Activated CD8-positive, alpha-beta T cell treated with anti-CD3 and anti-CD28 coated beads for 36 hours (primary cell): Measurements from ENCODE around the gene CHERP. TPM values are rescaled to one million over a fixed set of nuclear protein-coding genes. Genes with fewer than 3 reads are reported as not detected.
"Not testable (repeated sequence)": the region's sequence is repeated elsewhere in the genome, so short reads cannot be mapped to it uniquely, and the experiment has no call there.

Source experiments
- ATAC-seq: fragments of 200-7000 bp; cut with Tn5 transposase; one replicate; pipeline ENCODE4 v1.10.0; 2021; ENCODE audit warnings: mild to moderate bottlenecking, moderate library complexity
- CTCF ChIA-PET: fragments of 350-600 bp; sonication (Branson Sonifier 250); formaldehyde crosslinking; loops from one replicate; lab custom pipeline; 2021; ENCODE audit warnings: antibody characterized with exemption; lab: Charles Lee
- POLR2A ChIA-PET: fragments of 350-600 bp; sonication (Branson Sonifier 250); formaldehyde crosslinking; loops from one replicate; lab custom pipeline; 2021; ENCODE audit warnings: antibody characterized with exemption; lab: Charles Lee
- DNase-seq: peaks from one replicate; pipeline ENCODE4 v3.0.0-alpha.2; 2020
- H3K27ac Mint-ChIP-seq: one replicate; pipeline ENCODE4 v1.8.0; 2021; ENCODE audit warnings: mild to moderate bottlenecking, mixed read lengths
- H3K27me3 Mint-ChIP-seq: one replicate; pipeline ENCODE4 v1.8.0; 2021; ENCODE audit warnings: mixed read lengths
- H3K36me3 Mint-ChIP-seq: one replicate; pipeline ENCODE4 v1.8.0; 2021; ENCODE audit warnings: low read depth, mixed read lengths
- H3K4me1 Mint-ChIP-seq: one replicate; pipeline ENCODE4 v1.8.0; 2021; ENCODE audit warnings: low read depth, mixed read lengths
- H3K4me3 Mint-ChIP-seq: one replicate; pipeline ENCODE4 v1.8.0; 2021; ENCODE audit warnings: mild to moderate bottlenecking, moderate library complexity, mixed read lengths
- H3K9me3 Mint-ChIP-seq: one replicate; pipeline ENCODE4 v1.8.0; 2021; ENCODE audit warnings: mixed read lengths
- intact Hi-C: fragments of 100-400 bp; cut with micrococcal nuclease; formaldehyde crosslinking; loops from one replicate; pipeline ENCODE4 v1.10.0; 2022
- total RNA-seq, 2 experiments: library from RNA; stranded (reverse); gene quantifications; one replicate each; pipeline ENCODE4 v1.2.3, GENCODE V29; 2021
- TF ChIP-seq, protein P1 (sequence below): fragments of 200-600 bp; IDR thresholded peaks from one replicate; pipeline ENCODE4 v1.8.0; 2022; ENCODE audit warnings: antibody characterized with exemption, mild to moderate bottlenecking

The CHERP gene
- total RNA-seq, 2 experiments from 2014 or later: 57.5 to 59.6 TPM

DNA sequence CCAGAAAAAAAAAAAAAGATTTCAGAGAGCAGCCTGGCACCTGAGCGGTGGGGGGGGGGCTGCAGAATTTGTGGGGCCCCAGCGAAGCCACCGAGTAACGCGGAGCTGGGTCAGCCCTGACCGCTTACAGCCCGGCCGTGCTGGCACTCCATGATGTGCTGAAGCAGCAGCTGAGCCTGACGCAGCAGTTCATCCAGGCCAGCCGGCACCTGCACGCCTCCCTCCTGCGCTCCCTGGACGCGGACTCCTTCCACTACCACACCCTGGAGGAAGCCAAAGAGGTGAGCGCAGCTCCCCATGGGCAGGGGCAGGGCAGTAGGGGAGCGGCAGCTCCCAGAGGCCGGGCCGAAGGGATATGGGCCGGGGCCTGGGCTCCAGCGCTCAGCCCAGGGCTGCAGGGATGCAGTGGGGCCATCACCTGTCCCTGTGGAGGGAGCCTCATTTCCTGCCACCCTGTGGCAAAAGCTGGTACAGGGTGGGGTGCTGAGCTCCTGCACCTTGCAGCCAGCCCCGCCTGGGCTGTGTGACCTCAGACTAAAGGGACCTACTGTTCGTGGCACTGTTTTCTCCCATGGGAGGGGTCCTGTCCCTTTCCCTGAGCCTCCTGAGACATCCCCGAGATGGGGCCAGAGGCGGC, 27.7 kb downstream of the CHERP start:
- H3K27ac Mint-ChIP-seq: no peak overlapping the region
- no peak for ATAC-seq

DNA sequence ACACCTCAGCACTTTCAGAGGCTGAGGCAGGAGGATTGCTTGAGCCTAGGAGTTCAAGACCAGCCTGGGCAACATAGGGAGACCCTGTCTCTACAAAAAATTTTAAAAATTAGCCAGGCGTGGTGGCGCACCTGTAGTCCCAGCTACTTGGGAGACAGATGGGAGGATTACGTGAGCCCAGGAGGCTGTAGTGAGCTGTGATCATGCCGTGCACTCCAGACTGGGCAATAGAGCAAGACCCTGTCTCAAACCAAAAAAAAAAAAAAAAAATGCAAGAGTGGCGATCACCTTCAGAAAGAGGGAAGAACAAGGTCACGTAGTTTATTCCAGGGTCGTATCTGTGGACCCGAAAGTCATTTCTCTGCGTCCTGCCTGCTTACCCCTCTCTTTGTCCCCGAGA, 29.6 kb downstream of the CHERP start:
- intact Hi-C loops, CTCF ChIA-PET, H3K27me3 Mint-ChIP-seq: not testable (repeated sequence)

More for the DNA sequence above, 27.7 kb downstream of the CHERP start:
- H3K27me3 Mint-ChIP-seq: no peaks in the 10 kb centered on the region
- H3K36me3 Mint-ChIP-seq: peaks cover 12% of the 10 kb centered on the region
- H3K4me3 Mint-ChIP-seq: no peak overlapping the region
- TF ChIP-seq, protein P1, sequence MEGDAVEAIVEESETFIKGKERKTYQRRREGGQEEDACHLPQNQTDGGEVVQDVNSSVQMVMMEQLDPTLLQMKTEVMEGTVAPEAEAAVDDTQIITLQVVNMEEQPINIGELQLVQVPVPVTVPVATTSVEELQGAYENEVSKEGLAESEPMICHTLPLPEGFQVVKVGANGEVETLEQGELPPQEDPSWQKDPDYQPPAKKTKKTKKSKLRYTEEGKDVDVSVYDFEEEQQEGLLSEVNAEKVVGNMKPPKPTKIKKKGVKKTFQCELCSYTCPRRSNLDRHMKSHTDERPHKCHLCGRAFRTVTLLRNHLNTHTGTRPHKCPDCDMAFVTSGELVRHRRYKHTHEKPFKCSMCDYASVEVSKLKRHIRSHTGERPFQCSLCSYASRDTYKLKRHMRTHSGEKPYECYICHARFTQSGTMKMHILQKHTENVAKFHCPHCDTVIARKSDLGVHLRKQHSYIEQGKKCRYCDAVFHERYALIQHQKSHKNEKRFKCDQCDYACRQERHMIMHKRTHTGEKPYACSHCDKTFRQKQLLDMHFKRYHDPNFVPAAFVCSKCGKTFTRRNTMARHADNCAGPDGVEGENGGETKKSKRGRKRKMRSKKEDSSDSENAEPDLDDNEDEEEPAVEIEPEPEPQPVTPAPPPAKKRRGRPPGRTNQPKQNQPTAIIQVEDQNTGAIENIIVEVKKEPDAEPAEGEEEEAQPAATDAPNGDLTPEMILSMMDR: no peak
- H3K4me1 Mint-ChIP-seq: peaks cover 2% of the 10 kb centered on the region
- no peaks in the 10 kb centered on the region for H3K9me3 Mint-ChIP-seq
- POLR2A ChIA-PET: no interaction called here
- CTCF ChIA-PET: interaction anchor here (1.2 to 3.9 kb wide), 4 partner anchors 13 to 96 kb away, joined by 3 to 17 read pairs (median 5); no protein-coding TSS in a partner anchor
- DNase-seq: no peak
- intact Hi-C loops: no loop called here

DNA sequence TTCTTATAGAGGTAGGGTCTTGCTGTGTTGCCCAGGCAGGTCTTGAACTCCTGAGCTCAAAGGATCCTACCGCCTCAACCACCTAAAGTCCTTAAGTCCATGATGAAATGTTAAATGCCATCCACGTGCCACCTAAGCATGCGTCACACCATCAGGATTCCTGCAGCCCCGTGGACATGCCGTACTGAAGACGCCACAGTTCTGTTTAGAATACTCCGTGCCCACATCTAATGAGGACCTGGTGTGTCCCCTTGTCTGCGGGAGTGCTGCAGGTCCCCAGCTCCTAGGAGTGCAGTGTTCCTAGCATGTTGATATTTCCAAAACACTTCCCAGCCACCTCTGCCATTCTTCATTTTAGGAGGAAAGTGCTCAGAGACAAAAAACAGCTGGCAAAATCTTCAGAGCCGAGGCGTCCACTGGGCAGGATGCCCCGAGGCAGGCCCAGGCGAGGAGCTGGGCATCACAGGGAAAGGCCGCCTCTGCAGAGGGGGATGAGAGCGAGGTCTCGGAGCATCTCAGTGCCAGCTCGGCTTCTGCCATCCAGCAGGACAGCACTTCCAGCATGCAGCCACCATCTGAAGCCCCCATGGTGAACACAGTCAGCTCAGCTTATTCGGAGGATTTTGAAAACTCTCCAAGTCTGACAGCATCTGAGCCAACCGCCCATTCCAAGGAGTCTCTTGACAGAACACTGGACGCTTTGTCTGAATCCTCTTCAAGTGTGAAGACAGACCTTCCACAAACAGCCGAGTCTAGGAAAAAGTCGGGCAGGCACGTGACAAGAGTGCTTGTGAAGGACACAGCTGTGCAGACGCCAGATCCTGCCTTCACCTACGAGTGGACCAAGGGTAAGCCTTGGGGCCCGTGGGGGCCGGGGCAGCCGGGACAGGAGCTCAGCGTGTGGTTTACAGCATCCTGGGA, 32.8 kb downstream of the CHERP start:
- no peak overlapping the region for H3K4me3 Mint-ChIP-seq
- intact Hi-C loops: no loop called here
- ChIA-PET POLR2A (interaction anchor here (0.5 to 1.7 kb wide), 3 partner anchors 8 to 221 kb away, joined by 3 to 5 read pairs (median 3); no protein-coding TSS in a partner anchor), CTCF (no interaction called here)
- no peaks in the 10 kb centered on the region for H3K27me3 Mint-ChIP-seq
- H3K9me3 Mint-ChIP-seq: no peaks in the 10 kb centered on the region
- ATAC-seq (no peak), DNase-seq (no peak)
- peaks cover 10% of the 10 kb centered on the region for H3K36me3 Mint-ChIP-seq
- H3K27ac Mint-ChIP-seq: no peak overlapping the region
- no peaks in the 10 kb centered on the region for H3K4me1 Mint-ChIP-seq
- TF ChIP-seq, protein P1: no peak

More for the DNA sequence above, 29.6 kb downstream of the CHERP start:
- H3K27ac Mint-ChIP-seq, H3K9me3 Mint-ChIP-seq, POLR2A ChIA-PET, H3K4me3 Mint-ChIP-seq, DNase-seq, ATAC-seq, H3K36me3 Mint-ChIP-seq, H3K4me1 Mint-ChIP-seq: not testable (repeated sequence)

DNA sequence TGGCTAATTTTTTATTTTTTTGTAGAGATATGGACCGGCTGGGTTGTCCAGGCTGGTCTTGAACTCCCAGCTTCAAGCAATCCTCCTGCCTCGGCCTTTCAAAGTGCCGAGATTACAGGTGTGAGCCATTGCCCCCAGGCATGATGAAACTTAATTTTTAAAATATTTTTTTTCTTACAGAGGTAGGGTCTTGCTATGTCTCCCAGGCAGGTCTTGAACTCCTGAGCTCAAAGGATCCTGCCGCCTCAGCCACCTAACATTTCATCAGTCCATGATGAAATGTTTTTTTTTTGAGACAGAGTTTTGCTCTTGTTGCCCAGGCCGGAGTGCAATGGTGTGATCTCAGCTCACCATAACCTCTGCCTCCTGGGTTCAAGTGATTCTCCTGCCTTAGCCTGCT, 33.7 kb downstream of the CHERP start:
- CTCF ChIA-PET: no interaction called here

DNA sequence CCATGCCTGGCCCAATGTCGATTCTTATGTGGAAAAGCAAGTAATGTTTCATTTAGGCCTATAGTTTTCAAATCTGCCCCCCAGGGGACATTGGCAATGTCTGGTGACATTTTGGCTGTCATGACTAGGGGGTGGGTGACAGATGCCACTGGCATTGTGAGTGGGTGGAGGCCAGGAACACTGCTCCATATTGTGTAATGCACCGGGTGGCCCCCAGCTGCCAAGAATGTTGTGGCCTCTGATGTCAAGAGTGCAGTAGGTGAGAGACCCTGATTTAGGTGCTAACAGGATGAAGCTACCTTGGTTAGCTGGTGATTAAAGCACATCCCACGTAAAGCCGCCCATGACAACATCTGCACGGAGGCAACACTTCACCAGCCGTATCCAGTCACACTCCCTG, 35.3 kb downstream of the CHERP start:
- no peaks in the 10 kb centered on the region for H3K9me3 Mint-ChIP-seq
- no peaks in the 10 kb centered on the region for H3K4me1 Mint-ChIP-seq
- peaks cover 8% of the 10 kb centered on the region for H3K36me3 Mint-ChIP-seq
- TF ChIP-seq, protein P1: no peak
- intact Hi-C loops: no loop called here
- H3K4me3 Mint-ChIP-seq: no peak overlapping the region
- H3K27ac Mint-ChIP-seq: no peak overlapping the region
- DNase-seq: no peak
- no peak for ATAC-seq
- no peaks in the 10 kb centered on the region for H3K27me3 Mint-ChIP-seq
- ChIA-PET POLR2A (no interaction called here), CTCF (no interaction called here)

More for the DNA sequence above, 33.7 kb downstream of the CHERP start:
- H3K4me3 Mint-ChIP-seq: no peak overlapping the region
- H3K4me1 Mint-ChIP-seq: no peaks in the 10 kb centered on the region
- DNase-seq (no peak), ATAC-seq (no peak)
- no peak overlapping the region for H3K27ac Mint-ChIP-seq
- H3K36me3 Mint-ChIP-seq: peaks cover 12% of the 10 kb centered on the region
- POLR2A ChIA-PET: interaction anchor here (0.6 to 1.7 kb wide), 3 partner anchors 9 to 70 kb away, joined by 3 to 5 read pairs (median 3); no protein-coding TSS in a partner anchor
- no peaks in the 10 kb centered on the region for H3K27me3 Mint-ChIP-seq
- TF ChIP-seq, protein P1: no peak
- H3K9me3 Mint-ChIP-seq: no peaks in the 10 kb centered on the region
- intact Hi-C loops: no loop called here

DNA sequence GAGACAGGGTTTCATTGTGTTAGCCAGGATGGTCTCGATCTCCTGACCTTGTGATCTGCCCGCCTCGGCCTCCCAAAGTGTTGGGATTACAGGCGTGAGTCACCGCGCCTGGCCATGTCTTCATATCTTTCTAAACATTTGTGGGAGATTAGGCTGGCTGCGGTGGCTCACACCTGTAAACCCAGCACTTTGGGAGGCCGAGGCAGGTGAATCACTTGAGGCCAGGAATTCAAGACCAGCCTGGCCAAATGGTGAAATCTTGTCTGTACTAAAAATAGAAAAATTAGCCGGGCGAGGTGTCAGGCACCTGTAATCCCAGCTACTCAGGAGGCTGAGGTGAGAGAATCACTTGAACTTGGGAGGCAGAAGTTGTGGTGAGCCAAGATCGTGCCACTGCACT, 36.1 kb downstream of the CHERP start:
- CTCF ChIA-PET: interaction anchor here (0.6 kb wide), 1 partner anchor 560 kb away, joined by 3 read pairs; no protein-coding TSS in a partner anchor
- ATAC-seq, H3K9me3 Mint-ChIP-seq, H3K36me3 Mint-ChIP-seq, POLR2A ChIA-PET, intact Hi-C loops, H3K4me1 Mint-ChIP-seq, H3K27me3 Mint-ChIP-seq, H3K27ac Mint-ChIP-seq, DNase-seq, H3K4me3 Mint-ChIP-seq: not testable (repeated sequence)
